Stimulated activated CD4-positive, alpha-beta T cell treated with anti-CD3 and anti-CD28 coated beads, TNF-alpha, amount 100 ng/mL, for 1 hour (primary cell): ENCODE data around the gene PPP1R9A.

ENCODE experiments used
- DNase-seq, 3 donors: peaks; one replicate each; pipeline ENCODE4 v3.0.0-alpha.2; 2020; ENCODE audit warnings: low read depth in 3 of 3, low spot score in 1 of 3

Gene PPP1R9A

GRCh38 chr7:95312561-95312960 lies 405.2 kb downstream of the PPP1R9A start:
- DNase-seq, result no peak

- DNase-seq, result no peak
These were observed 409.2 kb downstream of the PPP1R9A start for GRCh38 chr7:95316588-95316987.

GRCh38 chr7:95317546-95317945 lies 410.2 kb downstream of the PPP1R9A start:
- no peak for DNase-seq

GRCh38 chr7:95317966-95318365 lies 410.6 kb downstream of the PPP1R9A start:
- no peak for DNase-seq

GRCh38 chr7:95318501-95319100 lies 411.2 kb downstream of the PPP1R9A start:
- DNase-seq, result no peak

- no peak for DNase-seq
These were observed 412.2 kb downstream of the PPP1R9A start for GRCh38 chr7:95319570-95319969.

GRCh38 chr7:95320651-95321050 lies 413.3 kb downstream of the PPP1R9A start:
- DNase-seq, result no peak

GRCh38 chr7:95321720-95322119 lies 414.3 kb downstream of the PPP1R9A start:
- no peak for DNase-seq

GRCh38 chr7:95322396-95322795 lies 415.0 kb downstream of the PPP1R9A start:
- DNase-seq, result no peak

DNA sequence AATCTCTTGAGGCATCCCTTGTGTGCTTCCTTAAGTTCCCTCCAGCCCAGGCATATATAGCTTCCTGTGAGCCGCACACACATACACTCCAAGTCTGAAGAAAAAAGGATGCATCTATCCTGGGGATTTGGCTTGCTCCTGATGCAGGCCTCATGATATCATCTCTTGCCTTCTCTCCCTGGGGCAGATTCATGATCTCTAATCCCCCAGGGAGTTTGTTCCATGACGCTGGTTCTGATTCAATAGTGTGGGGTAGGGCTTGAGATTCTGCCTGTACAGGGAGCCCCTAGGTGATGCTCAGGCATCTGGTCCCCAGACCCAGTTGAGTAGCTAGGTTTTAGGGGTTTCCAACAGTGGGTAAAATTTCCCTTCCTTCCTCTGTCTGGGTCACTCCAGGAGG lies 415.5 kb downstream of the PPP1R9A start:
- no peak for DNase-seq

- DNase-seq, result no peak
These were observed 416.2 kb downstream of the PPP1R9A start for GRCh38 chr7:95323410-95324129.

- DNase-seq, result no peak
These were observed 417.0 kb downstream of the PPP1R9A start, which contains the start of gene PON1 for GRCh38 chr7:95324431-95324830. Gene PON1 (minus strand): TSS chr7:95324532. CDS start chr7:95324475, 57 bp downstream.

DNA sequence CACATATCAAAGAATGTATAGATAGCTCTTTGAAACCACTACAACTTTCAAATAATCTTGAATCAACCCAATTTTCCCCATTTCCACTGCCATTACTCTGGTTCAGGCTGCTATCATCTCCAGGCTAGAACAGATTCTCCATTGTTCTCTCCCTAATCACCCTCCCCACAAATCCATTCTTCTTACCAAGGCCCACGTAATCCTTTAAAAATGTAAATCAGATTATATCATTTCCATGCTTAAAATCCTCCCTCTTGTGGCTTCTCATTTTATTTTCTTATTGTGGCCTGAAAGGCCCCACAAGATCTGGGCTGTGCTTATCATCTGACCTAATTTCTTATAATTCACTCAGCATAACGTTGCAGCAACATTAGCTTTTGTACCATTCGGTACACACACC lies 420.0 kb downstream of the PPP1R9A start:
- no peak for DNase-seq

DNA sequence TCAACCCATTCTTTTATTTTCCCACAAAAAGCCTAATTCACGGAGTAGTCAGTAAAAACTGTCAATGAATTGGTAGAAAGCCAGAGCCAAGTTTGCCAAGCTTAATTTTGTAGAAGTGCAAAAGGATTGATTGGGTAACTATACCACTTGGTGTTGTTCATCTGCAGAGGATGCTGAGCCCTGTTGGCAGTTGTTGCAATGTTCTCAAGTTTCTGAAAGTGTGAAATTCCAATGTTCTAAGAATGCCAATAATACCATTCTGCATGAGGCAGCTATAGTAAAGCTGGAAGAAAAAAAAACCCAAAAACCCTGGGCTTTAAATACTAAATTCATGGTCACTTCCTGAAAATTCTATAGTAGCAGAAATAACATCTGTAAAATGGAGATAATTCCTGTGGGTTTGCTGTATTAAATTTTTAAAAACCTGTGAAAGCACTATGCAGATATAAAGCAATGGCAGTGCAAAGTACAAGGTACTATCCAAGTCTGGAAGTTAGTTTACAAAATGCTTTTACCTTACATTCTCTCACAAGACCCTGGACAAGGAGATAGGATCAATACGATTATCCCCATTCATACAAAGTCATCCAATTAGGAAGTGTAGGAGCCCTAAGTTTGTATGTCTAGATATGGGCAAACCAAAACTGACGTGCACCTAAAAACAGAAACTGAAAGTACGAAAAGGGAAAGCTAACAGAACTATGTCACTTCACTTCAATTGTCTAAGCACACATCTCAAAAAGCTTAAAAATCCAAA lies 423.0 kb downstream of the PPP1R9A start:
- no peak for DNase-seq

DNA sequence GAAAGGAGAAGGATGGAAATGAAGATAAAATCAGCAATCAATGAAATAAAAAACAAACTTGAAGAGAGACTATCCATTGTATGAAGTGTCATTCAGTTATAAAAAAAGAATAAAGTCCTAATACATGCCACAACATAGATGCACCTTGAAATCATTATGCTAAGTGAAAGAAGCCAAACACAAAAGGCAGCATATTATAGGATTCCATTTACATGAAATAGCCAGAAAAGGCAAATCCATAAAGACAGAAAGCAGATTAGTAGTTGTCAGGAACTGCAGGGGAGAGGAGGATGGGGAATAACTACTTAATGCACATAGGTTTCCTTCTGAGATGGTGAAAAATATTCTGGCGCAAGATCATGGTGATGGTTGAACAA lies 423.6 kb downstream of the PPP1R9A start:
- no peak for DNase-seq

DNA sequence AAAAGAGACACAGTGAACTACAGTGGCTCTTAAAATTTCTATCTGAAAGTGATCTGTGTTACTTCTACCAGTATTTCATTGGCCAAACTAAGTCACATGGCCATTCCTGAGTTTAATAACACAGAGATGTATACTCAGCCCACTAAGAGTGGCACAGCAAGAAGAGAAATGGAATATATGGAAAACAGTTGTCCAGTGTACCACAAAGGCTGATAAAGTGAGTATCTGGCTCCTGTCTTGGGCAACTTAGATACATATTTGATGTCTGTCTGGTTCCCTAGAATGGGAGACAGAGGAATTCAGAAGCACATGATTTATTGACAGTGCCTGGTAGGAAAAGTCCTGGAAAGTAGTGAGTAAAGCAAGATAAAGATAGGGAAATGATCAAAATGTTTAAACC lies 427.1 kb downstream of the PPP1R9A start:
- no peak for DNase-seq

DNA sequence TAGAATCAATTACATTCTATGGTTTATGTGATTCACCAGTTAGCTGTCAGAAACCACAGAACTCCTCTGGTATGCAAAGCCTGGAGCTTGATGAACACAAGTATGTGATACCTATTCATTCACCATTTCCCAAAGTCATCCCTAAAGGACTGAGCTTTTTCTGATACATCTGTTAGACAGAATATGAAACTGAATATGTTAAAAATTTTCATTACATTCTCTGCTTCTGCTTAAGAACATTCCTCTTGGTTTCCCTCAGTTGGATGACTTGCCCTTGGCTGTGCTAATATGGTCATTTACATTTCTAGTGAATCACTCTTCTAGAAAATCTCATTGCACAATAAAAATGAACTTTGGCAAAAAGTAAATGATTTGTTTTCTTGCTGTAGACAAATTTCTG lies 427.7 kb downstream of the PPP1R9A start:
- DNase-seq, result no peak

- no peak for DNase-seq
These were observed 431.4 kb downstream of the PPP1R9A start for GRCh38 chr7:95338832-95339231.

- no peak for DNase-seq
These were observed 433.1 kb downstream of the PPP1R9A start for GRCh38 chr7:95340491-95340890.

DNA sequence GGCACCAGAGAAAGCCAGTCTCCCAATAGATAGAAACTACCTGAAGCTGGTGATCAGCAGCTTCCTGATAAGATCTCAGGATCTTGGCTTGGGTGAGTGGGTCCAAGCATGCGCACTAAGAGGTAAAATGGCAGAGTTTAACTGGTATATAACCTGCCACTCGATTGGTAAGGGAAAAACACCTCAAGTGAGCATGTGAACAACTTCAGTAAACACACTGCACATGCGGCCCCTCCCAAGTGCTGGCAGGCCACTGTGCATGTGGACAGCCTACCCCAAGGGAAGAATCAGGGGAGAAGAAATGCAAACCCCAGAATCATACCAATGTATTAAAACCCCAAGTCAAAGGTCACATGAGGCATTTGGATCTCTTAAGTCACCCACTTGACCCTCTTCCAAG lies 434.6 kb downstream of the PPP1R9A start:
- DNase-seq, result no peak

DNA sequence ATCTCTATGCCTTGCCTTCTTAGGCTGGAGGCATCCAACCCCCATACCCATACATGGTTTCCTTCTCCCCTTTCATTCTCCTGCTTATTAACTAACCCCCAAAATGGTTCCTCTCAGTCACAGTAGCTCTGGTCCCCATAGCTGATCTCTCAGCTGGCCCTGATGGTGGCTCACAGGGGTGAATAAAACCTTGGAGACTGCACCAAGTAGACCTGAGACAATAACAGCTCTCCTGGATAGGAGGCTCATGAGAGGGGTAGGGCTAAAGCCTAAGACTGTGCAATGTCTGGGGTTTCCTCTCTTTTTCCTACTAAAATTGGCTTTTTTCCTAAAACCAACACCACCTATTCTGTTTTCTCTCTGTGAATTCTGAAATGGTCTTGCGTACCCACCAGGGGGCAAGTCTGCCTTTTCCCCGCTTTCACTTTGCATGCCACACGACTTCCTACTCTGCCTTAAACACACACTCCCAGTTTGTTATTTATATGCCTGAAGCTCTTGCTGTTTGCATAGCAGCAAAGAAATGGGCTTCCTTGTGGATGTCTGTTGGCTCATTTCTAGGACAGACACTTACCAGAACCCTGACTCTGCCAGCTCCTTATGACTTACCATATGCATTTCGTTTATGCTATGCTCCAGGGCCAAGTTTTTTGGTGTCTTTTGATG lies 435.4 kb downstream of the PPP1R9A start:
- DNase-seq, result no peak
